Right ventricle myocardium superior (tissue), 1 donor: ENCODE measurements around the gene BIRC3. TPM values are rescaled to one million over a fixed set of nuclear protein-coding genes. Genes with fewer than 3 reads are reported as not detected.

ENCODE experiments used
- ATAC-seq: fragments of 200-7000 bp; cut with Tn5 transposase; one replicate; pipeline ENCODE4 v1.9.1; 2020; ENCODE audit warnings: mild to moderate bottlenecking; ENCODE audit not compliant: poor library complexity
- DNase-seq: peaks from one replicate; pipeline ENCODE4 v3.0.0-alpha.2; 2020
- intact Hi-C: fragments of 100-400 bp; cut with DNase I; formaldehyde crosslinking; loops from one replicate; pipeline ENCODE4 v1.11.2; 2022
- long read RNA-seq: library from polyadenylated mRNA; unstranded; transcript quantifications from one replicate; pipeline ENCODE4 v2.0.0, GENCODE V29; 2021
- total RNA-seq: library from RNA; stranded (reverse); fragmentation: NEBNext Ultra II Directional; extraction: Animal tissue kit (Norgen Biotek cat#: 25700); gene quantifications from one replicate; pipeline ENCODE4 v1.2.1, GENCODE V29; 2021
- donor health status: DM: no; HTN: yes; CAD: no; lungs with severe emphysema.

BIRC3 gene
- 10.5 TPM for total RNA-seq
- long read RNA-seq, partial matches to known transcripts, result 3 of 4 reads
- long read RNA-seq, other reads (novel, unspliced or antisense), result 1 of 4 reads

DNA sequence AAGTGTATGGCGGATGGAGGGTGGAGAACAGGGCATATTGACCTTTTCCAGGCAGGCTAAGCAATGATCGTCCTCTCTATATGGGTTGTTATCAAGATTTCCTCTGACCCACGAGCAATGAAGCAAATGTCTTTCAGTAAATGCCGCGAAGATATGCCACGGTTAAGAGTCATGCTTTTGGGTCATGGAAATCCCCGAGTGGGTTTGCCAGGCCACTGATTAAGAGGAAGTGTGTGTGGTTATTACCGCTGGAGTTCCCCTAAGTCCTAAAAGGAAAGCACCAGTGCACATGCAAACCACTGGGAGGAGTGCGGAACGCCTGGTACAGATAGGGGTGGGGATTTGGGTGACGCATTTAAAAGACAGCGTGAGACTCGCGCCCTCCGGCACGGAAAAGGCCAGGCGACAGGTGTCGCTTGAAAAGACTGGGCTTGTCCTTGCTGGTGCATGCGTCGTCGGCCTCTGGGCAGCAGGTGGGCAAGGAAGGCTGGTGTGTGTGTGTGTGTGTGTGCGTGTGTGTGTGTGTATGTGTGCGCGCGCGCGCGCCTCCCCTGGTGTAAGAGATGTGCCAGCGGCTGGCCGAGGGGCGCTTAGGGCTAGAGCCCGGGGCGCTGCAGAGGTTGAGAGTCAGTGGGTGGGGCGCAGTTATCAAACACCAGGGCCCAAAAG is at the start of gene BIRC3:
BIRC3 (plus strand) TSS at position 386 of the 669 bp plus-strand sequence. CDS start 7,026 bp downstream, outside the sequence.
- peak; percentile 94 for ATAC-seq
- peak; percentile 86 for DNase-seq
- intact Hi-C loops, result no loop called here

- no peak for ATAC-seq
- intact Hi-C loops, result no loop called here
These were observed 49.7 kb upstream of the BIRC3 start for GRCh38 chr11:102267609-102268008.

GRCh38 chr11:102268083-102268984 is 49.0 kb upstream of the BIRC3 start:
- ATAC-seq, result peak; percentile 98
- intact Hi-C loops, result no loop called here
- peak; percentile 82 for DNase-seq

More at GRCh38 chr11:102267609-102268008, 49.7 kb upstream of the BIRC3 start:
- no peak for DNase-seq

DNA sequence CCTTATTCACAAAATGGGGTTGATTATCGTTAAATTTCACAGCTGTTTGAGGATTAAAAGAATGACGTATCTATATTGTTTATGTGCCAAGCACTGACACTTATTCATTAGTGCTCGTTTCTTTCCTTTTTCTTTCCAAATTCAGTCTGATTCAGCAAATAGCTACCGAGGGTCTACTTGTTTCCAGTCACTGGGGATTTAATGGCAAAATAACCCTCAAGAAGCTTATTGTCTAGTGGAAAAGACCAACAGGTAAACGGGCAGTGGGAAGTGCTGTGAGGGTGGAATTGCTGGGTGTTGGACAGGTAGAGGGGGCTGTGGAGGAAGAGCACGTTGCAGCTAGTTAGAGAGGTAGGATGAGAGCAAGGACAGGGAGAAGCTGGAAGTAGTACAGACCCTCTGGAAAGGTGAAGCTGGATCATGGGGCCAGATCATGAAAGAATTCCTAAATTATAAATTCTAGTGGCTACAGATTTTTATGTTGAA is 48.3 kb upstream of the BIRC3 start:
- ATAC-seq (no peak), DNase-seq (no peak)
- intact Hi-C loops, result no loop called here

DNA sequence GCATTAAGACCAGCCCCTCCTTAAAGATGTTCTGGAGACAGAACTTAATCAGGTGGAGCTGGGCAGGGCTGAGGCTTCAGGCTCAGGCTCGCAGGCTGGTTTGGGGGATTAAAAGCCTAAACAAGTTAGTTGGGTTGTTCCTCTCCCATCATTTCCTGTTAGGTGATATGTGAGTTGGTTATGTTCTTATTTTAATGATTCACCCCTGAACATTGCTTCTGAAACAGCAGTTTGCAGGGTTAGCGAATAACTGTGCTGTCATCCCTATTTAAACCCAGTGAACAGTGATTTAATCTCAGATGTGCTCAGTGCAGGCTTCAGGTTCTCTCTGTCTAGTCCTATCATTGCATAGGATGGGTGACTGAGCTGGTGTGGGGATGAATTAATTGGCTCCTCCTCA is 47.4 kb upstream of the BIRC3 start:
- no peak for ATAC-seq
- no peak for DNase-seq
- intact Hi-C loops, result no loop called here

DNA sequence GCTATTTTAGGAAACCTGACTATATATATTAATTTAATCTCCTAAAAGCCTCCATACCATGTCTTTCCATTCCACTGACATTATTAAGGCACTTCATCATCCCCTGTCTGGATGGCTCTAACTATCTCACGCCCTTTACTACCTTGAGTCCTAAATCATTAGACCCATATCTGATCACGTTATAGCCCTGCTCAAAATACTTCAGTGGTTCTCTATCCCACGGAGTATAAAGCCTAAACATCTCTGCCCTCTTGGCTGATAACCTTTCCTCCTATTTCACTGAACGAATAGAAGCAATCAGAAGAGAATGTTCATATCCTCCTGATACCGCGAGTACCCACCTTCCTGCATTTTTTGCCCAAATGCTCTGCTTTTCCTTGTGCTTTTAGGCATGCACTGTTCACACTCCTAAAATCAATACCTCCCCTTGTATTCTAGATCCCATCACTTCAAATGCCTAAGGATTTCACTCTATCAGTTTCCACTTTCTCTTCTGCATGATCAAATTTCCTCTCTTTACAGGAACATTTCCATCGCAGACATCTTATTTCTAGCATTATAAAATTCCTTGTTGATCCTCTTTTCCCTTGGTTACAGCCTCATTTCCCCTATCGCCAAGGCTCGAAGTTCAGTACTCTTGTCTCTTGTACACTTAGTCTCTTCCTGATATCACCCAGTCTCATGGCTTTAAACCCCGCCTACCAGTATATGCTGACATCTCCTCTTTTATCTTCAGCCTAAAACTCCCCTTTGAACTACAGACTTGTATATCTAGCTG is 45.0 kb upstream of the BIRC3 start:
- no peak for ATAC-seq
- DNase-seq, result no peak
- intact Hi-C loops, result no loop called here

DNA sequence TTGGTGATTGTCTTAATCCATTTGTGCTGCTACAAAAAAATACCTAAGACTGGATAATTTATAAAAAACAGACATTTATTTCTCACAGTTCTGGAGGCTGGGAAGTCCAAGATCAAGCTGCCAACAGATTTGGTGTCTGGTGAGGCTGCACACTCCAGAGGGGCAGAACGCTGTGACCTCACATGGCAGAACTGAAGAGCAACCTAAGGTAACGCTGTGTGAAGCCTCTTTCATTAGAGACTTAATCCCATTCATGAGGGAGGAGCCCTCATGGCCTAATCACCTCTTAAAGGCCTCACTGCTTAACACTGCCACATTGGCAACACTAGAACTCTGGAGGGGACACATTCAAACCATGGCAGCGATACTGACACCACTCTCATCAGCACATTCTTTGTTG is 42.7 kb upstream of the BIRC3 start:
- no peak for DNase-seq
- intact Hi-C loops, result no loop called here
- no peak for ATAC-seq

GRCh38 chr11:102276362-102276761 is 40.9 kb upstream of the BIRC3 start:
- peak; percentile 36 for ATAC-seq
- DNase-seq, result no peak
- intact Hi-C loops, result no loop called here

GRCh38 chr11:102276783-102277182 is 40.5 kb upstream of the BIRC3 start:
- intact Hi-C loops, result no loop called here
- no peak for DNase-seq
- ATAC-seq, result peak; percentile 52

GRCh38 chr11:102279641-102280170 is 37.6 kb upstream of the BIRC3 start:
- DNase-seq (no peak), ATAC-seq (peak; percentile 50)
- intact Hi-C loops, result loop anchor here (10.0 kb wide), 1 partner anchor 65 kb away; the partner anchor contains the start of gene BIRC2

GRCh38 chr11:102280245-102280833 is 36.9 kb upstream of the BIRC3 start:
- ATAC-seq, result no peak
- intact Hi-C loops, result loop anchor here (10.0 kb wide), 1 partner anchor 64 kb away; the partner anchor contains the start of gene BIRC2
- no peak for DNase-seq

- intact Hi-C loops, result loop anchor here (10.0 kb wide), 1 partner anchor 62 kb away; the partner anchor contains the start of gene BIRC2
- ATAC-seq, result no peak
These were observed 34.2 kb upstream of the BIRC3 start for GRCh38 chr11:102283116-102283485.

DNA sequence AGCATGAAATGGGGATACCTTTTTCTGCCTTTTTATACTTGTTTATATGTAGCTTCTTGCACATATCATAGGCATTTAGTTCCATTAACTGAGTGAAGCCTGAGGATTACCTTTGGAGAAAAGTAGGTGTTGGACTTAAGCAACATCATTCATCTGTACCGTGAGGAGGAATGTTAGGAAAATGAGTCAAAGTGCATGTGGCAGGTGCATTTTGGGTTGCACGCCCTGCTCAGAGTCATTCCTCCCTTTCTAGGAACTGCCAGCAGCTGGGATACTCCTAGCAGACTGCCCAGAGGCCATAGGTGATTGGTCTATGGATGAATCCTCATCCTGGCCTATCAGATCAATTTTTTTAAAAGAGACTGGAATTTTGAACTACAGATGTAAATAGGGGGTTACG is 33.3 kb upstream of the BIRC3 start:
- no peak for DNase-seq
- intact Hi-C loops, result loop anchor here (10.0 kb wide), 1 partner anchor 61 kb away; the partner anchor contains the start of gene BIRC2
- ATAC-seq, result no peak

More at GRCh38 chr11:102283116-102283485, 34.2 kb upstream of the BIRC3 start:
- DNase-seq, result no peak

- ATAC-seq, result no peak
- intact Hi-C loops, result loop anchor here (10.0 kb wide), 1 partner anchor 59 kb away; the partner anchor contains the start of gene BIRC2
- no peak for DNase-seq
These were observed 31.0 kb upstream of the BIRC3 start for GRCh38 chr11:102286292-102286691.

- DNase-seq (no peak), ATAC-seq (peak; percentile 92)
- intact Hi-C loops, result loop anchor here (10.0 kb wide), 1 partner anchor 57 kb away; the partner anchor contains the start of gene BIRC2
These were observed 29.1 kb upstream of the BIRC3 start for GRCh38 chr11:102287964-102288724.

- ATAC-seq, result no peak
- DNase-seq, result no peak
- intact Hi-C loops, result loop anchor here (10.0 kb wide), 1 partner anchor 56 kb away; the partner anchor contains the start of gene BIRC2
These were observed 28.6 kb upstream of the BIRC3 start for GRCh38 chr11:102288725-102289083.

DNA sequence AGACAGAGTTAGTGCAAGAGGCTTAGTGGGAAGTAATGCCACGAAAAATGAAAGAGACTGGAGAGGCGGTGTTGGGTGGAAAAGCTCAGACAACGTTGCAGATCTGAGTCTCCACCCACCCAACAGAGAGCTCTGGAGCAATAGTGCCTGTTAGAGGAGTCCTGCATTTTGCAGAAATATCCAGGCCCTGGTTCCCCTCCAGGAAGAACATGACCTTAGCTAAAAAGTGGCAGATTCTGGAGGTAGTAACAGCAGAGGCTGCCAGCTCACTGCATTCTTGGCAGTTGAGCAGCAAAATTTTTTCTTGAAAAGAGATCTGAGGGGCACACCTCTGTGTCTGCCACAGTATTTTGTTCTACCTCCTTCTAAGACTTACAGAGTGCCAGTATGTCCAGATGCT is 27.7 kb upstream of the BIRC3 start:
- ATAC-seq, result no peak
- DNase-seq, result no peak
- intact Hi-C loops, result loop anchor here (10.0 kb wide), 1 partner anchor 55 kb away; the partner anchor contains the start of gene BIRC2
